ENCODE results near the gene GALNT2. TPM values are rescaled to one million over a fixed set of nuclear protein-coding genes. Genes with fewer than 3 reads are reported as not detected.

GALNT2 gene
- total RNA-seq, 1 experiment from 2014 or later: 114 TPM

- ChIA-PET POLR2A (interaction anchor here (1.4 to 2.1 kb wide), 3 partner anchors 8 to 178 kb away, joined by 11 to 25 read pairs (median 21); no protein-coding TSS in a partner anchor), CTCF (no interaction called here)
- BruUV-seq (replicated peaks): no TSS peak
- H3K4me1 Mint-ChIP-seq (ENCODE audit: insufficient read depth, unreplicated experiment): peaks cover 16% of the 10 kb centered on the region
- no peak for TF ChIP-seq CTCF (IDR thresholded peaks at IDR 0.05; ENCODE audit: unreplicated experiment)
- H3K27ac Mint-ChIP-seq (ENCODE audit: low read depth, unreplicated experiment): no peak overlapping the region
- DNase-seq (ENCODE audit: unreplicated experiment): no peak
- intact Hi-C loops (cut with micrococcal nuclease): loop anchor here (5.0 kb wide), 4 partner anchors 102 to 182 kb away; no protein-coding TSS in a partner anchor
- no peak overlapping the region for H3K4me3 Mint-ChIP-seq (ENCODE audit: unreplicated experiment)
- peaks cover 24% of the 10 kb centered on the region for H3K9me3 Mint-ChIP-seq (ENCODE audit: unreplicated experiment)
- no peaks in the 10 kb centered on the region for H3K36me3 Mint-ChIP-seq (ENCODE audit: insufficient read depth, unreplicated experiment)
- H3K27me3 Mint-ChIP-seq (ENCODE audit: insufficient read depth, unreplicated experiment): no peaks in the 10 kb centered on the region
These were observed 1.9 kb upstream of the GALNT2 start for GRCh38 chr1:230065161-230065560.

- BruUV-seq (replicated peaks): no TSS peak
- H3K4me3 Mint-ChIP-seq (ENCODE audit: unreplicated experiment): no peak overlapping the region
- intact Hi-C loops (cut with micrococcal nuclease): loop anchor here (5.0 kb wide), 4 partner anchors 102 to 182 kb away; no protein-coding TSS in a partner anchor
- DNase-seq (ENCODE audit: unreplicated experiment): no peak
- peaks cover 20% of the 10 kb centered on the region for H3K4me1 Mint-ChIP-seq (ENCODE audit: insufficient read depth, unreplicated experiment)
- H3K27me3 Mint-ChIP-seq (ENCODE audit: insufficient read depth, unreplicated experiment): no peaks in the 10 kb centered on the region
- CTCF ChIA-PET: interaction anchor here (0.6 kb wide), 2 partner anchors 56 to 372 kb away, joined by 3 read pairs; no protein-coding TSS in a partner anchor
- no peak for TF ChIP-seq CTCF (IDR thresholded peaks at IDR 0.05; ENCODE audit: unreplicated experiment)
- H3K9me3 Mint-ChIP-seq (ENCODE audit: unreplicated experiment): peaks cover 22% of the 10 kb centered on the region
- no peak overlapping the region for H3K27ac Mint-ChIP-seq (ENCODE audit: low read depth, unreplicated experiment)
- no peaks in the 10 kb centered on the region for H3K36me3 Mint-ChIP-seq (ENCODE audit: insufficient read depth, unreplicated experiment)
- POLR2A ChIA-PET: interaction anchor here (0.6 to 2.1 kb wide), 16 partner anchors 9 to 507 kb away, joined by 3 to 25 read pairs (median 4); partner anchors contain the start of genes ABCB10, TAF5L and URB2
These were observed 1.5 kb upstream of the GALNT2 start for GRCh38 chr1:230065571-230065970.

- no peak for DNase-seq (ENCODE audit: unreplicated experiment)
- CTCF ChIA-PET: interaction anchor here (0.6 to 1.2 kb wide), 5 partner anchors 55 to 373 kb away, joined by 3 to 4 read pairs (median 3); no protein-coding TSS in a partner anchor
- intact Hi-C loops (cut with micrococcal nuclease): loop anchor here (2.0 to 5.0 kb wide), 6 partner anchors 101 to 405 kb away; no protein-coding TSS in a partner anchor
- Mint-ChIP-seq H3K27me3 (ENCODE audit: insufficient read depth, unreplicated experiment) (no peaks in the 10 kb centered on the region), H3K36me3 (ENCODE audit: insufficient read depth, unreplicated experiment) (no peaks in the 10 kb centered on the region), H3K4me1 (ENCODE audit: insufficient read depth, unreplicated experiment) (peaks cover 25% of the 10 kb centered on the region), H3K4me3 (ENCODE audit: unreplicated experiment) (peak overlapping the region; percentile 91), H3K27ac (ENCODE audit: low read depth, unreplicated experiment) (no peak overlapping the region), H3K9me3 (ENCODE audit: unreplicated experiment) (peaks cover 17% of the 10 kb centered on the region)
- POLR2A ChIA-PET: interaction anchor here (0.6 to 2.1 kb wide), 23 partner anchors 9 to 507 kb away, joined by 3 to 25 read pairs (median 4); partner anchors contain the start of genes ABCB10, TAF5L and URB2
- no TSS peak for BruUV-seq (replicated peaks)
- TF ChIP-seq CTCF (IDR thresholded peaks at IDR 0.05; ENCODE audit: unreplicated experiment): no peak
These were observed 1.0 kb upstream of the GALNT2 start for GRCh38 chr1:230066031-230066430.

- Mint-ChIP-seq H3K27me3 (ENCODE audit: insufficient read depth, unreplicated experiment) (no peaks in the 10 kb centered on the region), H3K4me3 (ENCODE audit: unreplicated experiment) (peak overlapping the region; percentile 91), H3K36me3 (ENCODE audit: insufficient read depth, unreplicated experiment) (no peaks in the 10 kb centered on the region), H3K27ac (ENCODE audit: low read depth, unreplicated experiment) (peak overlapping the region; percentile 59), H3K9me3 (ENCODE audit: unreplicated experiment) (peaks cover 3% of the 10 kb centered on the region), H3K4me1 (ENCODE audit: insufficient read depth, unreplicated experiment) (peaks cover 37% of the 10 kb centered on the region)
- TF ChIP-seq CTCF (IDR thresholded peaks at IDR 0.05; ENCODE audit: unreplicated experiment): no peak
- no TSS peak for BruUV-seq (replicated peaks)
- DNase-seq (ENCODE audit: unreplicated experiment): peak; percentile 79
- ChIA-PET POLR2A (interaction anchor here (0.6 to 2.1 kb wide), 18 partner anchors 9 to 441 kb away, joined by 3 to 25 read pairs (median 5); partner anchors contain the start of genes TAF5L and URB2), CTCF (no interaction called here)
- intact Hi-C loops (cut with micrococcal nuclease): loop anchor here (1.0 to 5.0 kb wide), 9 partner anchors 17 to 407 kb away; no protein-coding TSS in a partner anchor
These were observed 407 bp downstream of the GALNT2 start for GRCh38 chr1:230067419-230067870.
